ENCODE measurements around the gene IL21.

GRCh38 chr4:122622400-122622799 is 1.5 kb upstream of the IL21 start:
- TF ChIP-seq TOX (CRISPR knock-in tag; IDR thresholded peaks at IDR 0.05; ENCODE audit: borderline replicate concordance), result no peak
- TF ChIP-seq OSR1 (CRISPR knock-in tag; IDR thresholded peaks at IDR 0.05), result no peak
- TF ChIP-seq CSDC2 (CRISPR knock-in tag; IDR thresholded peaks at IDR 0.05), result no peak
- TF ChIP-seq ZFP30 (CRISPR knock-in tag; IDR thresholded peaks at IDR 0.05), result no peak
- no peak for TF ChIP-seq PPARA (CRISPR knock-in tag; IDR thresholded peaks at IDR 0.05; ENCODE audit: borderline replicate concordance)
- no peak for TF ChIP-seq TCF4 (CRISPR knock-in tag; IDR thresholded peaks at IDR 0.05; ENCODE audit: borderline replicate concordance)
- no peak for TF ChIP-seq CSRNP3 (CRISPR knock-in tag; IDR thresholded peaks at IDR 0.05)
- TF ChIP-seq CREB5 (CRISPR knock-in tag; IDR thresholded peaks at IDR 0.05; ENCODE audit: low read depth), result no peak
- no peak for TF ChIP-seq ZFP3 (CRISPR knock-in tag; IDR thresholded peaks at IDR 0.05)
